ENCODE data around the gene BMP6.

DNA sequence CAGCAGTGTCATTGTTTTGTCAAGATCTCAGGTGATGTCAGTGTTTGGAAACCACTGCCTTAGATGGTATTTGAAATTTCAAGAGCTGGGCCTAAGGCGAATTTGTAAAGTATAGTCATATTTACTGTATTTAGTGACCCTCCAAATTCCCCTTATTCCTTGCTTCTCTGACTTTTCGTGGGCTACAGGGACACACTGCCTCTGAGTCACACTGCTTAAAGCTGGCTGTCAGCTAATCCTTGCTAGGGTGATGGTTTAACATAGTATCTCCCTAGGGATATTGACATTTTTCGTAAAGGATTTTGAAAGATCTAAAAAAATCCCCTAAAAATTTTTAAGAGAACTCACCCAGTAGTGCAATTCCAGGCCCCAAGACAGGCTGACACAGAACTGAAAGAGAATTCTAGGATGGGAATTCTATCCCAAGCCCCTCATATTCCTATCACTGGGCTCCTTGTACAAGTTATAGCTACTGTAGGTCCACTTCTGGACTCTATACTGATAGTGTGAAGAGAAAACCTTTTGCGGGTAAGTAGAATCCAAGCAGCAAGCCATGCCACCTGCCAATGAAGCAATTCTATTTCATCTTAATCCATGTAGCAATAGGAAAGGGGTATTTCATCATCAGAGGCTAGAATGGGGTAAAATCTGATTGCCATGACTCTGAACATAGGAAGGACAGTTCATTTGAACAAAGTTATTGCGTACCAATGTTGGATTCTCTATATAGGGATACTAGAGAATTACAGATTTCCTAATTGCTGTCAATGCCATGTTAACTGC lies 4.3 kb downstream of the BMP6 start:
- TF ChIP-seq EZH2phosphoT487 (IDR thresholded peaks at IDR 0.05) (no peak), EZH2 (IDR thresholded peaks at IDR 0.05) (no peak)
- TF ChIP-seq, protein P1, sequence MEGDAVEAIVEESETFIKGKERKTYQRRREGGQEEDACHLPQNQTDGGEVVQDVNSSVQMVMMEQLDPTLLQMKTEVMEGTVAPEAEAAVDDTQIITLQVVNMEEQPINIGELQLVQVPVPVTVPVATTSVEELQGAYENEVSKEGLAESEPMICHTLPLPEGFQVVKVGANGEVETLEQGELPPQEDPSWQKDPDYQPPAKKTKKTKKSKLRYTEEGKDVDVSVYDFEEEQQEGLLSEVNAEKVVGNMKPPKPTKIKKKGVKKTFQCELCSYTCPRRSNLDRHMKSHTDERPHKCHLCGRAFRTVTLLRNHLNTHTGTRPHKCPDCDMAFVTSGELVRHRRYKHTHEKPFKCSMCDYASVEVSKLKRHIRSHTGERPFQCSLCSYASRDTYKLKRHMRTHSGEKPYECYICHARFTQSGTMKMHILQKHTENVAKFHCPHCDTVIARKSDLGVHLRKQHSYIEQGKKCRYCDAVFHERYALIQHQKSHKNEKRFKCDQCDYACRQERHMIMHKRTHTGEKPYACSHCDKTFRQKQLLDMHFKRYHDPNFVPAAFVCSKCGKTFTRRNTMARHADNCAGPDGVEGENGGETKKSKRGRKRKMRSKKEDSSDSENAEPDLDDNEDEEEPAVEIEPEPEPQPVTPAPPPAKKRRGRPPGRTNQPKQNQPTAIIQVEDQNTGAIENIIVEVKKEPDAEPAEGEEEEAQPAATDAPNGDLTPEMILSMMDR (IDR thresholded peaks at IDR 0.05), result no peak
